ENCODE data around the gene CD46.

The CD46 gene

GRCh38 chr1:207833381-207833780, 81.5 kb downstream of the CD46 start:
- TF ChIP-seq REST (IDR thresholded peaks at IDR 0.05; ENCODE audit: insufficient read depth in 1 of 2, low read depth in 2 of 2, low read length in 2 of 2) = no peak
- no peak for TF ChIP-seq SIN3A (IDR thresholded peaks at IDR 0.05; ENCODE audit: borderline replicate concordance, insufficient read depth, low read length)
- TF ChIP-seq FOXP2 (optimal IDR thresholded peaks at IDR 0.05; ENCODE audit: borderline replicate concordance, extremely low read depth, extremely low read length, insufficient read depth) = no peak
- no peak for TF ChIP-seq POLR2AphosphoS5 (IDR thresholded peaks at IDR 0.05; ENCODE audit: low read depth, low read length)
- TF ChIP-seq TAF1 (IDR thresholded peaks at IDR 0.05; ENCODE audit: borderline replicate concordance, insufficient read depth, low read length) = no peak

GRCh38 chr1:207833956-207834660, 82.3 kb downstream of the CD46 start:
- TF ChIP-seq POLR2AphosphoS5 (IDR thresholded peaks at IDR 0.05; ENCODE audit: low read depth, low read length) (no peak), SIN3A (IDR thresholded peaks at IDR 0.05; ENCODE audit: borderline replicate concordance, insufficient read depth, low read length) (no peak), TAF1 (IDR thresholded peaks at IDR 0.05; ENCODE audit: borderline replicate concordance, insufficient read depth, low read length) (no peak), REST (IDR thresholded peaks at IDR 0.05; ENCODE audit: insufficient read depth in 1 of 2, low read depth in 2 of 2, low read length in 2 of 2) (no peak), FOXP2 (optimal IDR thresholded peaks at IDR 0.05; ENCODE audit: borderline replicate concordance, extremely low read depth, extremely low read length, insufficient read depth) (no peak)

DNA sequence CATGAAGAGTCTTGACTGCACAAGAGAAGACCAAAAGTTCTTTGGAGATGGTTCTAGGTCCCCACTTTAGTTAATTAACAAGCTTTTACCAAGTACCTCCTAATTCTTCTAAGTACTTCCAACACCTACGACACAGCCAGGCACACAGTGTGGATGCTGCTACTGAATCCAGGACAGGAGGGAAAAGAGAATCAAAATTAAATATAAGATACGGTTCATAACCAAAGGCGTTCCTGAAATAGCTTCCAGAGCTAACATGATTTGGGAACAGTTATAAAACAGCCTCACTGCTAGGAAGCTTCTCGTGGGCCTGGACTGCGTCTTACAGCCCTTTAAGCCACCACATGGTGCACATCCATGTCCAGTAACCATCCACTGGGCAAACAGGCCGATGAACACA, 84.1 kb downstream of the CD46 start:
- TF ChIP-seq POLR2AphosphoS5 (IDR thresholded peaks at IDR 0.05; ENCODE audit: low read depth, low read length) (no peak), FOXP2 (optimal IDR thresholded peaks at IDR 0.05; ENCODE audit: borderline replicate concordance, extremely low read depth, extremely low read length, insufficient read depth) (no peak), REST (IDR thresholded peaks at IDR 0.05; ENCODE audit: insufficient read depth in 1 of 2, low read depth in 2 of 2, low read length in 2 of 2) (no peak), SIN3A (IDR thresholded peaks at IDR 0.05; ENCODE audit: borderline replicate concordance, insufficient read depth, low read length) (no peak), TAF1 (IDR thresholded peaks at IDR 0.05; ENCODE audit: borderline replicate concordance, insufficient read depth, low read length) (no peak)

DNA sequence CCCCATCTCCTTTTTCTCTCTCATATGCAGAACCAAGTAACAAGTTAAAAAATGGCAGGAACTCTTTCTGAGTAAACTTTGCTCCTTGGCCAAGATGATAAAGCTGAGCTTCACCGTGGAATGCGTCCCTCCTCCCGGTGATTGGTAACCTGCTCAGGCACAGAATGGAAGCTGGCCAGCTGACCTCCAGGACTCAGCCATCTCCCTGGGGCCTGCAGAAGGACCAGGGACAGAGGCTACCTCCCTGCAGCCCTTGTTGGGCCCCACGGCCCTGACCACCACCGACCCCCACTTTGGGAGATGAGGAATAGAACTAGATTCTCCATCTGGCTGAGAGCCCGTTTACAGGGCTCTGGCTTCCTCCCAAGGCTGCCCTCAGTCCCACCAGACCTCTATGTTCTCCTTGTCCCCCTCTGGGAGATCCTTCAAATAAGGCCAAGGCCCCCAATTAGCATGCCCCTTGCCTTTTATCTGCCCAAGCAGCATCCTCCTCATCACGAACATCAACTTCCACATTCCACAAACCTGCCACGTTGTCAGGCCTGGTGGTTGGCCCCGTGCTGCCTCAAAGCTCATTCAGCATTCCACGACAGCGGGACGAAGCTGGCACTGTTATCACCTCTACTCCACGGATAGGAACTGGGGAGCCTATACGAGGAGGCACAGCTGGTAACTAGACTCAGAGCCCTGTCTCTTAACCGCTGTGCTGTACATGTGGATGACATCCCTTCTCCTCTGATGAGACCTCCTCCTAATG, 84.9 kb downstream of the CD46 start:
- no peak for TF ChIP-seq TAF1 (IDR thresholded peaks at IDR 0.05; ENCODE audit: borderline replicate concordance, insufficient read depth, low read length)
- no peak for TF ChIP-seq SIN3A (IDR thresholded peaks at IDR 0.05; ENCODE audit: borderline replicate concordance, insufficient read depth, low read length)
- TF ChIP-seq REST (IDR thresholded peaks at IDR 0.05; ENCODE audit: insufficient read depth in 1 of 2, low read depth in 2 of 2, low read length in 2 of 2) = no peak
- no peak for TF ChIP-seq POLR2AphosphoS5 (IDR thresholded peaks at IDR 0.05; ENCODE audit: low read depth, low read length)
- no peak for TF ChIP-seq FOXP2 (optimal IDR thresholded peaks at IDR 0.05; ENCODE audit: borderline replicate concordance, extremely low read depth, extremely low read length, insufficient read depth)
